GM23338 (cell line): ENCODE results near the gene TUBB1. TPM values are rescaled to one million over a fixed set of nuclear protein-coding genes. Genes with fewer than 3 reads are reported as not detected.

ENCODE experiments used
- ATAC-seq: fragments of 200-7000 bp; cut with Tn5 transposase; 3 replicates; pipeline ENCODE4 v1.9.1; 2020
- DNase-seq: peaks from one replicate; pipeline ENCODE4 v3.0.0-alpha.2; 2015; ENCODE audit warnings: low spot score
- H2AFZ ChIP-seq: fragments of 200-600 bp; sonication (generic); 2 replicates; pipeline ENCODE4 v1.8.0; 2016; ENCODE audit warnings: antibody characterized with exemption, mild to moderate bottlenecking, moderate library complexity
- H3F3A ChIP-seq: fragments of 200-600 bp; sonication (generic); replicated peaks from 2 replicates; pipeline ENCODE4 v1.8.0; 2017; ENCODE audit warnings: antibody characterized with exemption, mixed run types, low read depth
- H3K27ac ChIP-seq: fragments of 200-600 bp; sonication (generic); 2 replicates; pipeline ENCODE4 v1.6.1; 2016; ENCODE audit warnings: low read depth
- H3K27me3 ChIP-seq: fragments of 200-600 bp; sonication (generic); 2 replicates; pipeline ENCODE4 v1.8.0; 2016; ENCODE audit warnings: mild to moderate bottlenecking, mixed run types, moderate library complexity; ENCODE audit not compliant: insufficient read depth
- H3K36me3 ChIP-seq: fragments of 200-600 bp; sonication (generic); 2 replicates; pipeline ENCODE4 v1.8.0; 2016; ENCODE audit warnings: mild to moderate bottlenecking; ENCODE audit not compliant: insufficient read depth
- H3K4me1 ChIP-seq: fragments of 200-600 bp; sonication (generic); 2 replicates; pipeline ENCODE4 v1.8.0; 2016; ENCODE audit warnings: mild to moderate bottlenecking, moderate library complexity; ENCODE audit not compliant: insufficient read depth
- H3K4me2 ChIP-seq: fragments of 200-600 bp; sonication (generic); 2 replicates; pipeline ENCODE4 v1.7.1; 2017; ENCODE audit warnings: mixed run types
- H3K4me3 ChIP-seq: fragments of 200-600 bp; sonication (generic); 2 replicates; pipeline ENCODE4 v1.6.1; 2016; ENCODE audit warnings: mixed run types
- H3K79me2 ChIP-seq: fragments of 200-600 bp; sonication (generic); replicated peaks from 2 replicates; pipeline ENCODE4 v1.8.0; 2017; ENCODE audit warnings: mild to moderate bottlenecking; ENCODE audit not compliant: insufficient read depth
- H3K9me2 ChIP-seq: fragments of 200-600 bp; sonication (generic); 2 replicates; pipeline ENCODE4 v1.8.0; 2017; ENCODE audit not compliant: insufficient read depth
- H4K20me1 ChIP-seq: fragments of 200-600 bp; sonication (generic); replicated peaks from 2 replicates; pipeline ENCODE4 v1.8.0; 2017; ENCODE audit warnings: mild to moderate bottlenecking; ENCODE audit not compliant: insufficient read depth
- H3K27ac Mint-ChIP-seq: 2 replicates; pipeline ENCODE4 v1.8.0; 2020; ENCODE audit warnings: inconsistent platforms, mild to moderate bottlenecking, moderate library complexity, mixed read lengths
- H3K27me3 Mint-ChIP-seq: 3 replicates; pipeline ENCODE4 v1.8.0; 2022; ENCODE audit warnings: low read depth, mild to moderate bottlenecking, moderate library complexity, mixed read lengths, inconsistent platforms; ENCODE audit not compliant: insufficient read depth, poor library complexity
- H3K36me3 Mint-ChIP-seq: 3 replicates; pipeline ENCODE4 v1.8.0; 2021; ENCODE audit warnings: low read depth, mild to moderate bottlenecking, inconsistent platforms, moderate library complexity, mixed read lengths
- H3K4me1 Mint-ChIP-seq: 3 replicates; pipeline ENCODE4 v1.8.0; 2020; ENCODE audit warnings: mild to moderate bottlenecking, inconsistent platforms, mixed read lengths
- H3K4me3 Mint-ChIP-seq: 3 replicates; pipeline ENCODE4 v1.8.0; 2021; ENCODE audit warnings: moderate library complexity, mild to moderate bottlenecking, inconsistent platforms, mixed read lengths
- H3K9me3 Mint-ChIP-seq: 3 replicates; pipeline ENCODE4 v1.8.0; 2020; ENCODE audit warnings: moderate library complexity, mild to moderate bottlenecking, inconsistent platforms, mixed read lengths
- ETS1 ChIP-seq: IDR thresholded peaks from 2 replicates; pipeline ENCODE4 v1.6.1; 2016; ENCODE audit warnings: antibody characterized with exemption
- EZH2 ChIP-seq: fragments of 200-600 bp; sonication (generic); IDR thresholded peaks from one replicate; pipeline ENCODE4 v1.8.0; 2017; ENCODE audit warnings: antibody characterized with exemption, mild to moderate bottlenecking, low read depth; ENCODE audit not compliant: unreplicated experiment
- EZH2phosphoT487 ChIP-seq: fragments of 200-600 bp; sonication (generic); IDR thresholded peaks from one replicate; pipeline ENCODE4 v1.8.1; 2018; ENCODE audit warnings: antibody characterized with exemption; ENCODE audit not compliant: unreplicated experiment
- JUNB ChIP-seq: IDR thresholded peaks from one replicate; pipeline ENCODE4 v1.6.1; 2016; ENCODE audit warnings: antibody characterized with exemption; ENCODE audit not compliant: unreplicated experiment
- NANOG ChIP-seq: IDR thresholded peaks from 2 replicates; pipeline ENCODE4 v1.6.1; 2016; ENCODE audit warnings: antibody characterized with exemption, borderline replicate concordance
- POLR2AphosphoS5 ChIP-seq: IDR thresholded peaks from 2 replicates; pipeline ENCODE4 v1.6.1; 2016; ENCODE audit warnings: antibody characterized with exemption, low read depth
- REST ChIP-seq: IDR thresholded peaks from one replicate; pipeline ENCODE4 v1.6.1; 2018; ENCODE audit warnings: antibody characterized with exemption; ENCODE audit not compliant: unreplicated experiment
- ZNF114 ChIP-seq: fragments of 250-450 bp; sonication (Bioruptor Pico); IDR thresholded peaks from 2 replicates; pipeline ENCODE4 v1.5.0; 2020; ENCODE audit warnings: mild to moderate bottlenecking, moderate library complexity
- ZNF331 ChIP-seq: fragments of 250-450 bp; sonication (Bioruptor Pico); IDR thresholded peaks from 2 replicates; pipeline ENCODE4 v1.5.0; 2020; ENCODE audit warnings: low read depth, mild to moderate bottlenecking, moderate library complexity
- ZNF462 ChIP-seq: fragments of 250-450 bp; sonication (Bioruptor Pico); IDR thresholded peaks from 2 replicates; pipeline ENCODE4 v1.5.0; 2020; ENCODE audit warnings: mild to moderate bottlenecking, moderate library complexity
- polyA plus RNA-seq: library from polyadenylated mRNA; unstranded; fragments of >200 nt; fragmentation: Nextera tagmentation; extraction: Ambion mirVana; gene quantifications from 2 replicates; pipeline ENCODE4 v1.2.1, GENCODE V29; 2016
- total RNA-seq: library from RNA; depleted of rRNA; stranded (reverse); fragments of >200 nt; shearing (Covaris generic); gene quantifications from 2 replicates; pipeline ENCODE4 v1.2.3, GENCODE V29; 2014

The TUBB1 gene
- total and polyA plus RNA-seq, 2 experiments from 2014 or later: not detected

GRCh38 chr20:59025511-59025910 lies 6.3 kb downstream of the TUBB1 start (continued):
- TF ChIP-seq REST (no peak), NANOG (no peak), ZNF114 (CRISPR knock-in tag) (no peak), EZH2 (no peak), JUNB (no peak), ZNF331 (no peak), POLR2AphosphoS5 (no peak), ETS1 (no peak)

GRCh38 chr20:59026904-59027740 lies 7.9 kb downstream of the TUBB1 start:
- TF ChIP-seq EZH2phosphoT487 (no peak), ZNF462 (CRISPR knock-in tag) (no peak), ZNF331 (no peak), EZH2 (no peak)
- Histone ChIP-seq H3F3A (0 out of 2 replicates have a peak, but pooled peaks cover 2% of the 10 kb centered on the region), H3K4me1 (peaks cover 26% of the 10 kb centered on the region), H3K36me3 (peaks cover 34% of the 10 kb centered on the region), H3K27ac (no peak overlapping the region), H4K20me1 (peaks cover 43% of the 10 kb centered on the region), H3K79me2 (peaks cover 50% of the 10 kb centered on the region), H3K4me2 (no peak overlapping the region), H2AFZ (no peak overlapping the region), H3K4me3 (no peak overlapping the region), H3K27me3 (0 out of 2 replicates have a peak, but pooled peaks cover 4% of the 10 kb centered on the region), H3K9me2 (no peaks in the 10 kb centered on the region)
- Mint-ChIP-seq H3K4me1 (peaks cover 36% of the 10 kb centered on the region), H3K4me3 (no peak overlapping the region), H3K27ac (no peak overlapping the region), H3K27me3 (peaks cover 33% of the 10 kb centered on the region), H3K9me3 (no peaks in the 10 kb centered on the region), H3K36me3 (peaks cover 80% of the 10 kb centered on the region)
- no peak for ATAC-seq
- no peak for DNase-seq
